Activated CD8-positive, alpha-beta memory T cell treated with anti-CD3 and anti-CD28 coated beads, Interleukin-2, amount 50 U/mL, for 4 hours (primary cell): ENCODE data around the gene KRT85.

Experiments used
- DNase-seq: peaks from one replicate; pipeline ENCODE4 v3.0.0-alpha.2; 2020

KRT85 gene

GRCh38 chr12:52392465-52393007 lies 25.3 kb upstream of the KRT85 start:
- DNase-seq: no peak

DNA sequence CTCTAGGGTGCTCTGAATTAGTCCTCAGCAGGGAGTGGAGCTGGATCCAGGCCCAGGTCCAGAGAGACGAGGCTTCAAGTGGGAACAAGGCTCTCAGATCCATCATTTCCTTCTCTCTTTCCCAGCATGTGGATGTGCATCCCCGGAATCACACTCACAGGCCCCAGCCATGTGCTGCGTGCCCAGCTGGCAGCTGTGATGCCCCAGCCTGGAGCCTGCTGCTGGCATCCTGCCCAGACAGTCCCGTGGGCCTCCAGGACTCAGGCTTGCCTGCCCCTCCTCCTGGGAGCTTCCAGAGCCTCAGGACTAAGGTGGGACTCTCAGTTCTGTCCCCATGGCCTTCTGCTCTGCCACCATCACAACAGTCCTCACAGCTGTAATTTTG lies 24.3 kb upstream of the KRT85 start:
- no peak for DNase-seq

DNA sequence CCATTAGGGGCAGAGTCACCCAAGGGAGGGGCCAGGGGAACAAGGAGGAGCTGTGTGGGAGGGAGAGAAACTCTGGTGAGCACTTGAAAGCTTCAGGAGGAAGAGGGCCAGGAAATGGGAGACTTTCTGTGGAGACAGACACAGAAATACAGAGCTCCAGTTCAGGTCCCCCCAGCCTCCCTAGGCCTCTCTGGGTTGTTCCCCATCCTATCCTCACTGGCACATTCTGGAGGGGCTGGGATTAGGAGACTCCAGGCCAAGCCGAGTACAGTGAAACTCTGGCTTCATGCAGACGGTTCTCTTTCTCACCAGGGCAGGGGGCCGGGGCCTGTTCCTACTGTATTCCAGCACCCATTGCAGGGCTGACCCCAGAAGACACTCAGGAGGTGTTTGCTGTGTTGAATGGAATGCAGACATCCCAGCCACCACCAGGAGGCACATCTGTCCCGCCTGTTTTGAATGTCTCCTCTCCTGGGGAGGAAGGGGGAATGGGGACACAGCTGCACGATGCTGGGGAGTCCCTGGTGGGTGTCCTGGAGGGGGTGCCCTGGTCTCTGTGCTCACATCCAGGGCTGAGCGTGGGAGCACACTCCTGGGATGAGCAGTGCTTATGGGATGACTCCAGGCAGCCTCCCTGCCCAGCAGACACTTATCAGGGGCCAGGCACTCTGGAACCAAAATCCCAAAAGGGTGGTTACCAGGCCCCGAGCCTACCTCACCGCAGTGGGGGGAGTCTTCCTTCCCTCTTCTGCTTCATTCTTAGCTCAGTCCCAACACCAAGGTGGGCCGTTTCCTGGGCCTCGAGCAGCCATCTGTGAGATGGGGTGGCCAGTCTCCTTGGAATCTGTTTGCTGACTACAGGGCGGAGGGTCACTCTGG lies 23.7 kb upstream of the KRT85 start:
- no peak for DNase-seq

DNA sequence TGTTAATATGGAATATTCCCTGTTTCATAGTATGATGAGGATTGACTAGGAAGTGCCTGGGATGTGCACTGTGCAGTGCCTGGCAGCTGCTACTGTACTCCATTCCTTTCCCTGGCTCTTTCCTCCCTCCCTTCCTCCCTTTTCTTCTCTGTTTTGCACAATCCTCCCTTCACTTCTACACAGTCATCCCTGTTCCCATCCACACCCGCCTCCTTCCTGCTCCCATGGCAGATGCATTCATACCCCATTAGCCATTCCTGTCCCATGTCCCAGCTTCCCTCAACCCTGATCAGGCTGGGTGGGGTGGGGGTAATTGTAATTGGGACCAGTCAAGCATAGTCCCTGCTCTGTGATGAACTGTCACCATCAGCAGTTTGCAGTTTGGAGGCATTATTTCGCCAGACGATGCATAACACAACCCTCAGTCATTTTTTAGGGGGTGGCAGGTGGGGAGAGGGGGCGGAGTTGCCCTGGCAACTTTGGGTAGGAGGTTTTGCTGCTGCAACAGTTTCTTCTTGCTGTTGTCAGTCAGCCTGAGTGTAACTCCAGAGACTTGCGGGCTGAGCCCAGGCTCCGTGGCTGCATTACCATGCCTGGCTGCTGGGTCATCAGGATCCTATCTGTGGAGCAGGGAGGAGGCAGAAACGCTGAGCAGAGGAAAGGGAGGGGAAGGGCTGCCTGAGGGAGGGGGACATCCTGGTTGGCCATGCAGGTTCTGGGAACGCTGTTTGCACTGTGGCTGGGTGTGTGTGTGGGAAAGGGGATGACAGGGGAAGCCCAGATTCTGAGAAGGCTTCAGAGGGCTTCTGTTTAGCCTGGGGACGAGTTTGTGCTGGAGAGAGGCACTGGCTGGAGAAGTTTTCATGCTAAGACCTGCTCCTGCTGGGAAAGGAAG lies 22.3 kb upstream of the KRT85 start:
- no peak for DNase-seq

DNA sequence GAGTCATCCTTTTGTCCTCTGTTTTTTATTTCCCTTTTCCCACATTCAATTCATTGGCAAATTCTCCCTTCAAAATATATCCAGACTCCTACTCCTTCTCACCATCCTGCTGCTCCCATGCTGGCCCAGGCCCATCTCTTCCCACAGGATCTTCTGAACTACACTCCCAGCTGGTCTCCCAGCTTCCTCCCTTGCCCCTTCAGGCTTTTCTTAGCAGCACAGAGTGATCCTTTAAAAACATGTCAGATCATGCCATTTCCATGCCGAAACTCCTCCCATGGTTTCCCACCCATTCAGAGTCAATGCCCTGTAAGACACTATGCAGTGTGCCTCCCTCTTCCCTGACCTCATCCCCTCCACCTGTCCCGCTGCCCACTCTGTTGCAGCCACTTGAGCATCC lies 20.6 kb upstream of the KRT85 start:
- DNase-seq: no peak

- no peak for DNase-seq
Measured at GRCh38 chr12:52385226-52385702, 18.0 kb upstream of the KRT85 start, which contains the start of gene KRT84. KRT84 (minus strand) TSS chr12:52385652; CDS start chr12:52385585, 67 bp downstream.

- DNase-seq: no peak
Measured at GRCh38 chr12:52383331-52383730, 16.1 kb upstream of the KRT85 start.

DNA sequence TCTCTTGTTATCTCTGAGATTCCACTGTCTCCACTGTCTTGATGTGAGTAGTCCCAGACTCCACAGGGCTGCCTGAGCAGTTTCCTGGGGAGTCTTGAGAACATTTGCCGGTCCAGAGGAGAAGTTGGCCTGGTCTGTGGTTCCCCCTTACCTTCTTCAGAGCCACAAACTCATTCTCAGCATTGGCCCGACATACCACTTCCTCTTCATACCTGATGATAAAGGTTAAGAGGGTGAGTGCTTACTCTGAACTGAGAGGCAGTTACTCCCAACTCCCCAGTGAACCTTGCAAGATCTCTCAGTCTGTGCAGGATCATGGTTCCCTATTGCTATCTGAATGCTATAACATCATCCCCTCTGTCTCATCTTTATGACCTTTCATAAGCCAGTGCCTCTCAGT lies 15.6 kb upstream of the KRT85 start:
- DNase-seq: no peak

- no peak for DNase-seq
Measured at GRCh38 chr12:52381206-52381605, 13.9 kb upstream of the KRT85 start.

DNA sequence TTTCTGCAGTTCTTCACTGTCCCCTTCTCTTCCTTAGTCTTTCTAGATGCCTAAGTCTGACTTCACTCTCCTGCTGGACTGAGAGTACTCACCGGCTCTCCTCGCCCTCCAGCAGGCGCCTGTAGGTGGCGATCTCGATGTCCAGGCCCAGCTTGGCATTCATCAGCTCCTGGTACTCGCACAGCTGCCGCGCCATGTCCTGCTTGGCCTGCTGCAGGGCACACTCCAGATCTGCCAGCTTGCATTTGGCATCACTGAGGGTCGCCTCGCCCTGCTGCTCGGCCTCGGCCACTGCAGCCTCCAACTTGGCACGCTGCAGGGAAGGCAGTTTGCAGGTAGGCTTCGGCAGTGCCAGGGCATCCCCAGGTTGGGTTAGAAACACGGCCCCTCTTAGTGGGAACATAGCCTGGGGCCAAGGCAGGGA lies 13.0 kb upstream of the KRT85 start:
- no peak for DNase-seq

- DNase-seq: no peak
Measured at GRCh38 chr12:52379536-52379935, 12.3 kb upstream of the KRT85 start.

DNA sequence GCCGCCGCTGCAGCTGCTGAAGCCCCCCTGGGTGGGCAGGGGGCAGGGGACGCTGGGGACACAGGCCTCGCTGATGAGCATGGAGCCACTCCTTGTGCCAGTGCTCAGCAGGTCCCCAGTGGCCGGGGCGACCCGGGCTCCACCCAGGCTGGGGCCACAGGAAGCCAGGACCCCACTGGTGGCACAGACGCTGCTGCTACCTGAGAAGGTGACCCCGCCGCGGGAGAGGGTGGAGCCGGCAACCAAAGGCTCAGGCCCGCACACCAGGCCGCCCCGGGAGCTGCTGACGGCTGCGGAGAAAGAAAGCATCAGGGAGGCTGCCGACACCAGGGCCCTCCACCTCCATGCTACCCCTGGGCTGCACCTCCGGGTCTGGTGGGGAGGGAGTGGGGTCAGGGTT lies 10.8 kb upstream of the KRT85 start:
- no peak for DNase-seq

GRCh38 chr12:52377266-52377665 lies 10.0 kb upstream of the KRT85 start:
- no peak for DNase-seq

- peak; percentile 53 for DNase-seq
Measured at GRCh38 chr12:52372216-52373154, 5.2 kb upstream of the KRT85 start.

- DNase-seq: no peak
Measured at GRCh38 chr12:52371716-52372115, 4.4 kb upstream of the KRT85 start.

GRCh38 chr12:52370926-52371608 lies 3.8 kb upstream of the KRT85 start:
- no peak for DNase-seq

DNA sequence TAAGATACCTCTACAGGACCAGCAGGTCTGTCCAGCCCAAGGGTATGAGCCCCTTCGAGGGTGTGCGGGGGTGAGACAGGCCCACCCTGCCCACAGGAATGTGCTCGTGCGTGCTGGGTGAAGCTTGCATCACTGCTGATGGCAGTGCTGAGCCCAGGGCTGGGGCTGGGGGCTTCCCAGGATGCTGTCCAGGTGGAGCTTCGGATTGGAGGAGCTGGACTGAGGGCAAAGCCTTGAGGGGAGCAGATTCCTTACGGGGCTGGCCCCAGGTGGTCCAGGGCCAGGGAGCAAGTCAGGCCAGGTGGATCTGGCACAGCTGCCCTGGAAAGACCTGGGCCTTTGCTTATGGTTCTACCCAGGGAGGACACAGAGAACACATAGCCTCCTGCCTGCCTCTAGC lies 2.5 kb upstream of the KRT85 start:
- no peak for DNase-seq

GRCh38 chr12:52369211-52369610 lies 1.9 kb upstream of the KRT85 start:
- no peak for DNase-seq

- DNase-seq: no peak
Measured at GRCh38 chr12:52368508-52368907, 1.2 kb upstream of the KRT85 start.

- DNase-seq: no peak
Measured at GRCh38 chr12:52367876-52368275, 595 bp upstream of the KRT85 start.

GRCh38 chr12:52364901-52365489 lies 2.3 kb downstream of the KRT85 start:
- DNase-seq: no peak
